NCI-H187 (cell line): ENCODE results near the gene GOLGA8T.
"Not testable (repeated sequence)": the region's sequence is repeated elsewhere in the genome, so short reads cannot be mapped to it uniquely, and the experiment has no call there.

Experiments
- DNase-seq, 2 experiments: peaks; one replicate each; lab custom pipeline; 2025; lab: John Stamatoyannopoulos, UW

GOLGA8T gene

GRCh38 chr15:30134751-30135150 is at the start of gene GOLGA8T:
Gene GOLGA8T, plus strand, starts transcription at chr15:30135051. Its CDS starts 98 bp downstream, at chr15:30135149.
- DNase-seq: not testable (repeated sequence)

GRCh38 chr15:30097827-30098226 is 37.0 kb upstream of the GOLGA8T start:
- DNase-seq: not testable (repeated sequence)

- DNase-seq: not testable (repeated sequence)
Measured at GRCh38 chr15:30102890-30103289, 32.0 kb upstream of the GOLGA8T start.

GRCh38 chr15:30103941-30104507 is 30.8 kb upstream of the GOLGA8T start:
- not testable (repeated sequence) for DNase-seq

- DNase-seq: not testable (repeated sequence)
Measured at GRCh38 chr15:30110591-30110990, 24.3 kb upstream of the GOLGA8T start.

- not testable (repeated sequence) for DNase-seq
Measured at GRCh38 chr15:30130066-30130465, 4.8 kb upstream of the GOLGA8T start.

- not testable (repeated sequence) for DNase-seq
Measured at GRCh38 chr15:30143246-30143645, 8.4 kb downstream of the GOLGA8T start.

GRCh38 chr15:30149891-30150290 is 15.0 kb downstream of the GOLGA8T start:
- DNase-seq: not testable (repeated sequence)

- DNase-seq: not testable (repeated sequence)
Measured at GRCh38 chr15:30162479-30163357, 27.9 kb downstream of the GOLGA8T start.

- DNase-seq: not testable (repeated sequence)
Measured at GRCh38 chr15:30163759-30164158, 28.9 kb downstream of the GOLGA8T start.

GRCh38 chr15:30164257-30164656 is 29.4 kb downstream of the GOLGA8T start:
- not testable (repeated sequence) for DNase-seq

GRCh38 chr15:30167403-30167802 is 32.6 kb downstream of the GOLGA8T start:
- DNase-seq: not testable (repeated sequence)

- DNase-seq: not testable (repeated sequence)
Measured at GRCh38 chr15:30167886-30168285, 33.0 kb downstream of the GOLGA8T start.

- not testable (repeated sequence) for DNase-seq
Measured at GRCh38 chr15:30171452-30171851, 36.6 kb downstream of the GOLGA8T start.

GRCh38 chr15:30173041-30173608 is 38.3 kb downstream of the GOLGA8T start:
- DNase-seq: not testable (repeated sequence)

GRCh38 chr15:30175291-30175690 is 40.4 kb downstream of the GOLGA8T start:
- DNase-seq: not testable (repeated sequence)

- not testable (repeated sequence) for DNase-seq
Measured at GRCh38 chr15:30176613-30177012, 41.8 kb downstream of the GOLGA8T start.

GRCh38 chr15:30179814-30180213 is 45.0 kb downstream of the GOLGA8T start:
- not testable (repeated sequence) for DNase-seq

- DNase-seq: not testable (repeated sequence)
Measured at GRCh38 chr15:30185495-30185894, 50.6 kb downstream of the GOLGA8T start.

- not testable (repeated sequence) for DNase-seq
Measured at GRCh38 chr15:30187429-30187828, 52.6 kb downstream of the GOLGA8T start.

- not testable (repeated sequence) for DNase-seq
Measured at GRCh38 chr15:30189754-30190153, 54.9 kb downstream of the GOLGA8T start.

GRCh38 chr15:30191143-30191542 is 56.3 kb downstream of the GOLGA8T start:
- DNase-seq: not testable (repeated sequence)

GRCh38 chr15:30191639-30192038 is 56.8 kb downstream of the GOLGA8T start:
- not testable (repeated sequence) for DNase-seq
